ENCODE results near the gene HYLS1. TPM values are rescaled to one million over a fixed set of nuclear protein-coding genes. Genes with fewer than 3 reads are reported as not detected.

The HYLS1 gene
- total and polyA plus RNA-seq, 9 of the 15 experiments (the other 6 are each of a cell fraction or from before 2014, with no cell fraction given): 2.7 to 8.2 (median 4.8) TPM

DNA sequence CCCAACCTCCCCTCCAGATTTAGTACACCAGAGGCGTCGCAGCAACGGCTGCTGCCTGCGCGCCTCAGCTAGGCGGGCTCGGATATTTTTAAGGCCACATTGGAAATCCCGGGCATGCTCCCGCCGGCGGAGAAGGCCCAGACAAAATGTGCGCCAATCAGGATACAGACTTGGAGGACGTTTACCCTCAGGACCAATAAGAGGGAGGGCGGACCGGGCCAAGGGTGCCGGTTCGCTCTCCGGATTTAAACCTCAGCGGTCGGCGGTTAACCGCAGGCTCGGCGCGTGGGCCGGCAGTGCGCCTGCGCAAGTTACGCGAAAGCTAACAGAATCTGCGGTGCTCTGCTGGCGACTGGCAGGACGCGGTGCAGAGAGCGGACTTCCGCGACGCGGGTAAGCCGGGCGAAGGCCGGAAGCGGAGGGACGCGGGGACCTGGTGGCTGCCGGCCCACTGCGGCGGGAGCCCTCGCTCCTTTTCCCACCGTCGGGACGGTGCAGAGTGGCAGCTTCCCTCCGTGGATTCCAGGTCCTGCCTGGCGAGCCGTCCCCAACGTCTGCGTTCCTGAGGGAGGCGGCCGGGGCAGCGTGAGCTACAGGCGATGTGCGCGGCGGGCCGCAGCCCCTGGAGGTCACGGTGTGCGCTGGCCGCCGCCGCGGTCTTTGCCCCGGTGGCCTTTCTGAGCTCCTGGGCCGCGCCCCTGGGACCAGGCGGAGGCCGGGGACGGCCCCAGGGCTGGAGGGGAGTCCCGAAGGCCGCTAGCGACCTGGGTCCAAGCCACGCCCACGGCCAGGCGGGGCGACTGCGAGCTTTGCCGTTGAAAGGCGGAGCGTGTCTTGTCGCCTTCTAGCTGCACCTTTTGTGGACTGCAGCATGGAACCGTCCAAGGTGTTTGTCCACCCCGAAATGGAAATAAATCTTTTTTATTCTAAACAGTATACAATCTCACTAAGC, at the start of gene HYLS1 (continued):
- TF ChIP-seq, protein P1, sequence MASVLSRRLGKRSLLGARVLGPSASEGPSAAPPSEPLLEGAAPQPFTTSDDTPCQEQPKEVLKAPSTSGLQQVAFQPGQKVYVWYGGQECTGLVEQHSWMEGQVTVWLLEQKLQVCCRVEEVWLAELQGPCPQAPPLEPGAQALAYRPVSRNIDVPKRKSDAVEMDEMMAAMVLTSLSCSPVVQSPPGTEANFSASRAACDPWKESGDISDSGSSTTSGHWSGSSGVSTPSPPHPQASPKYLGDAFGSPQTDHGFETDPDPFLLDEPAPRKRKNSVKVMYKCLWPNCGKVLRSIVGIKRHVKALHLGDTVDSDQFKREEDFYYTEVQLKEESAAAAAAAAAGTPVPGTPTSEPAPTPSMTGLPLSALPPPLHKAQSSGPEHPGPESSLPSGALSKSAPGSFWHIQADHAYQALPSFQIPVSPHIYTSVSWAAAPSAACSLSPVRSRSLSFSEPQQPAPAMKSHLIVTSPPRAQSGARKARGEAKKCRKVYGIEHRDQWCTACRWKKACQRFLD (CRISPR knock-in tag; IDR thresholded peaks at IDR 0.05): no peak
- TF ChIP-seq SMARCA4 (IDR thresholded peaks at IDR 0.05): no peak
- peak; percentile 9 for TF ChIP-seq TBP (optimal IDR thresholded peaks at IDR 0.05; ENCODE audit: low read depth, low read length)
- TF ChIP-seq, protein P2, sequence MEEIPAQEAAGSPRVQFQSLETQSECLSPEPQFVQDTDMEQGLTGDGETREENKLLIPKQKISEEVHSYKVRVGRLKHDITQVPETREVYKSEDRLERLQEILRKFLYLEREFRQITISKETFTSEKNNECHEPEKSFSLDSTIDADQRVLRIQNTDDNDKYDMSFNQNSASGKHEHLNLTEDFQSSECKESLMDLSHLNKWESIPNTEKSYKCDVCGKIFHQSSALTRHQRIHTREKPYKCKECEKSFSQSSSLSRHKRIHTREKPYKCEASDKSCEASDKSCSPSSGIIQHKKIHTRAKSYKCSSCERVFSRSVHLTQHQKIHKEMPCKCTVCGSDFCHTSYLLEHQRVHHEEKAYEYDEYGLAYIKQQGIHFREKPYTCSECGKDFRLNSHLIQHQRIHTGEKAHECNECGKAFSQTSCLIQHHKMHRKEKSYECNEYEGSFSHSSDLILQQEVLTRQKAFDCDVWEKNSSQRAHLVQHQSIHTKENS (CRISPR knock-in tag; IDR thresholded peaks at IDR 0.05): no peak
- peak; percentile 77 for TF ChIP-seq FIP1L1 (IDR thresholded peaks at IDR 0.05; ENCODE audit: low read depth, low read length, poor library complexity, severe bottlenecking)
- no peak for TF ChIP-seq ETV5 (CRISPR knock-in tag; IDR thresholded peaks at IDR 0.05; ENCODE audit: low read depth)
- TF ChIP-seq, protein P3, sequence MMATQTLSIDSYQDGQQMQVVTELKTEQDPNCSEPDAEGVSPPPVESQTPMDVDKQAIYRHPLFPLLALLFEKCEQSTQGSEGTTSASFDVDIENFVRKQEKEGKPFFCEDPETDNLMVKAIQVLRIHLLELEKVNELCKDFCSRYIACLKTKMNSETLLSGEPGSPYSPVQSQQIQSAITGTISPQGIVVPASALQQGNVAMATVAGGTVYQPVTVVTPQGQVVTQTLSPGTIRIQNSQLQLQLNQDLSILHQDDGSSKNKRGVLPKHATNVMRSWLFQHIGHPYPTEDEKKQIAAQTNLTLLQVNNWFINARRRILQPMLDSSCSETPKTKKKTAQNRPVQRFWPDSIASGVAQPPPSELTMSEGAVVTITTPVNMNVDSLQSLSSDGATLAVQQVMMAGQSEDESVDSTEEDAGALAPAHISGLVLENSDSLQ (IDR thresholded peaks at IDR 0.05): peak; percentile 36
- TF ChIP-seq ESRRA (IDR thresholded peaks at IDR 0.05; ENCODE audit: borderline replicate concordance, low read depth): peak; percentile 98
- TF ChIP-seq RFX1 (IDR thresholded peaks at IDR 0.05): no peak
- TF ChIP-seq ILK (tag; IDR thresholded peaks at IDR 0.05; ENCODE audit: borderline replicate concordance, low read depth): no peak
- TF ChIP-seq RB1 (IDR thresholded peaks at IDR 0.05; ENCODE audit: low read depth): no peak; the same call in none of the 2 replicates
- TF ChIP-seq ERF (CRISPR knock-in tag; IDR thresholded peaks at IDR 0.05): no peak
- TF ChIP-seq, protein P4, sequence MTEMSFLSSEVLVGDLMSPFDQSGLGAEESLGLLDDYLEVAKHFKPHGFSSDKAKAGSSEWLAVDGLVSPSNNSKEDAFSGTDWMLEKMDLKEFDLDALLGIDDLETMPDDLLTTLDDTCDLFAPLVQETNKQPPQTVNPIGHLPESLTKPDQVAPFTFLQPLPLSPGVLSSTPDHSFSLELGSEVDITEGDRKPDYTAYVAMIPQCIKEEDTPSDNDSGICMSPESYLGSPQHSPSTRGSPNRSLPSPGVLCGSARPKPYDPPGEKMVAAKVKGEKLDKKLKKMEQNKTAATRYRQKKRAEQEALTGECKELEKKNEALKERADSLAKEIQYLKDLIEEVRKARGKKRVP (CRISPR knock-in tag; IDR thresholded peaks at IDR 0.05): 0 out of 2 replicates have a peak, but pooled peaks have one; percentile 6
- no peak for TF ChIP-seq SRSF1 (IDR thresholded peaks at IDR 0.05; ENCODE audit: low read depth, low read length)
- TF ChIP-seq SIN3A (IDR thresholded peaks at IDR 0.05; ENCODE audit: borderline replicate concordance in 2 of 2, control insufficient read depth in 1 of 2, low read depth in 2 of 2, low read length in 2 of 2): peak; percentile 32 to 49; a peak in 2 of 4 replicates
- TF ChIP-seq TCF3 (CRISPR knock-in tag; IDR thresholded peaks at IDR 0.05): no peak
- TF ChIP-seq ZNF197 (CRISPR knock-in tag; IDR thresholded peaks at IDR 0.05; ENCODE audit: low read depth): no peak
- no peak for TF ChIP-seq GATAD2A (IDR thresholded peaks at IDR 0.05)
- TF ChIP-seq TAF7 (tag; IDR thresholded peaks at IDR 0.05): peak; percentile 66
- TF ChIP-seq NFE2 (IDR thresholded peaks at IDR 0.05; ENCODE audit: low read depth): no peak
- TF ChIP-seq HMG20A (CRISPR knock-in tag; conservative IDR thresholded peaks at IDR 0.05): no peak
- peak; percentile 52 for TF ChIP-seq NFYB (IDR thresholded peaks at IDR 0.05; ENCODE audit: extremely low read depth, insufficient read length)
- no peak for TF ChIP-seq PHB2 (IDR thresholded peaks at IDR 0.05; ENCODE audit: low read depth)
- no peak for TF ChIP-seq MIER1 (IDR thresholded peaks at IDR 0.05; ENCODE audit: low read depth)
- no peak for TF ChIP-seq ZNF695 (CRISPR knock-in tag; IDR thresholded peaks at IDR 0.05)

Data from K562 (cell line).